GM23338 (cell line): ENCODE results near the gene FAXDC2. TPM values are rescaled to one million over a fixed set of nuclear protein-coding genes. Genes with fewer than 3 reads are reported as not detected.

ENCODE experiments used
- ATAC-seq: fragments of 200-7000 bp; cut with Tn5 transposase; 3 replicates; pipeline ENCODE4 v1.9.1; 2020
- DNase-seq: peaks from one replicate; pipeline ENCODE4 v3.0.0-alpha.2; 2015; ENCODE audit warnings: low spot score
- H2AFZ ChIP-seq: fragments of 200-600 bp; sonication (generic); 2 replicates; pipeline ENCODE4 v1.8.0; 2016; ENCODE audit warnings: antibody characterized with exemption, mild to moderate bottlenecking, moderate library complexity
- H3F3A ChIP-seq: fragments of 200-600 bp; sonication (generic); replicated peaks from 2 replicates; pipeline ENCODE4 v1.8.0; 2017; ENCODE audit warnings: antibody characterized with exemption, mixed run types, low read depth
- H3K27ac ChIP-seq: fragments of 200-600 bp; sonication (generic); 2 replicates; pipeline ENCODE4 v1.6.1; 2016; ENCODE audit warnings: low read depth
- H3K27me3 ChIP-seq: fragments of 200-600 bp; sonication (generic); 2 replicates; pipeline ENCODE4 v1.8.0; 2016; ENCODE audit warnings: mild to moderate bottlenecking, mixed run types, moderate library complexity; ENCODE audit not compliant: insufficient read depth
- H3K36me3 ChIP-seq: fragments of 200-600 bp; sonication (generic); 2 replicates; pipeline ENCODE4 v1.8.0; 2016; ENCODE audit warnings: mild to moderate bottlenecking; ENCODE audit not compliant: insufficient read depth
- H3K4me1 ChIP-seq: fragments of 200-600 bp; sonication (generic); 2 replicates; pipeline ENCODE4 v1.8.0; 2016; ENCODE audit warnings: mild to moderate bottlenecking, moderate library complexity; ENCODE audit not compliant: insufficient read depth
- H3K4me2 ChIP-seq: fragments of 200-600 bp; sonication (generic); 2 replicates; pipeline ENCODE4 v1.7.1; 2017; ENCODE audit warnings: mixed run types
- H3K4me3 ChIP-seq: fragments of 200-600 bp; sonication (generic); 2 replicates; pipeline ENCODE4 v1.6.1; 2016; ENCODE audit warnings: mixed run types
- H3K79me2 ChIP-seq: fragments of 200-600 bp; sonication (generic); replicated peaks from 2 replicates; pipeline ENCODE4 v1.8.0; 2017; ENCODE audit warnings: mild to moderate bottlenecking; ENCODE audit not compliant: insufficient read depth
- H3K9me2 ChIP-seq: fragments of 200-600 bp; sonication (generic); 2 replicates; pipeline ENCODE4 v1.8.0; 2017; ENCODE audit not compliant: insufficient read depth
- H4K20me1 ChIP-seq: fragments of 200-600 bp; sonication (generic); replicated peaks from 2 replicates; pipeline ENCODE4 v1.8.0; 2017; ENCODE audit warnings: mild to moderate bottlenecking; ENCODE audit not compliant: insufficient read depth
- H3K27ac Mint-ChIP-seq: 2 replicates; pipeline ENCODE4 v1.8.0; 2020; ENCODE audit warnings: inconsistent platforms, mild to moderate bottlenecking, moderate library complexity, mixed read lengths
- H3K27me3 Mint-ChIP-seq: 3 replicates; pipeline ENCODE4 v1.8.0; 2022; ENCODE audit warnings: low read depth, mild to moderate bottlenecking, moderate library complexity, mixed read lengths, inconsistent platforms; ENCODE audit not compliant: insufficient read depth, poor library complexity
- H3K36me3 Mint-ChIP-seq: 3 replicates; pipeline ENCODE4 v1.8.0; 2021; ENCODE audit warnings: low read depth, mild to moderate bottlenecking, inconsistent platforms, moderate library complexity, mixed read lengths
- H3K4me1 Mint-ChIP-seq: 3 replicates; pipeline ENCODE4 v1.8.0; 2020; ENCODE audit warnings: mild to moderate bottlenecking, inconsistent platforms, mixed read lengths
- H3K4me3 Mint-ChIP-seq: 3 replicates; pipeline ENCODE4 v1.8.0; 2021; ENCODE audit warnings: moderate library complexity, mild to moderate bottlenecking, inconsistent platforms, mixed read lengths
- H3K9me3 Mint-ChIP-seq: 3 replicates; pipeline ENCODE4 v1.8.0; 2020; ENCODE audit warnings: moderate library complexity, mild to moderate bottlenecking, inconsistent platforms, mixed read lengths
- ETS1 ChIP-seq: IDR thresholded peaks from 2 replicates; pipeline ENCODE4 v1.6.1; 2016; ENCODE audit warnings: antibody characterized with exemption
- EZH2 ChIP-seq: fragments of 200-600 bp; sonication (generic); IDR thresholded peaks from one replicate; pipeline ENCODE4 v1.8.0; 2017; ENCODE audit warnings: antibody characterized with exemption, mild to moderate bottlenecking, low read depth; ENCODE audit not compliant: unreplicated experiment
- EZH2phosphoT487 ChIP-seq: fragments of 200-600 bp; sonication (generic); IDR thresholded peaks from one replicate; pipeline ENCODE4 v1.8.1; 2018; ENCODE audit warnings: antibody characterized with exemption; ENCODE audit not compliant: unreplicated experiment
- POLR2AphosphoS5 ChIP-seq: IDR thresholded peaks from 2 replicates; pipeline ENCODE4 v1.6.1; 2016; ENCODE audit warnings: antibody characterized with exemption, low read depth
- REST ChIP-seq: IDR thresholded peaks from one replicate; pipeline ENCODE4 v1.6.1; 2018; ENCODE audit warnings: antibody characterized with exemption; ENCODE audit not compliant: unreplicated experiment
- STAT1 ChIP-seq: IDR thresholded peaks from one replicate; pipeline ENCODE4 v1.6.1; 2016; ENCODE audit warnings: antibody characterized with exemption; ENCODE audit not compliant: unreplicated experiment
- ZNF331 ChIP-seq: fragments of 250-450 bp; sonication (Bioruptor Pico); IDR thresholded peaks from 2 replicates; pipeline ENCODE4 v1.5.0; 2020; ENCODE audit warnings: low read depth, mild to moderate bottlenecking, moderate library complexity
- ZNF462 ChIP-seq: fragments of 250-450 bp; sonication (Bioruptor Pico); IDR thresholded peaks from 2 replicates; pipeline ENCODE4 v1.5.0; 2020; ENCODE audit warnings: mild to moderate bottlenecking, moderate library complexity
- polyA plus RNA-seq: library from polyadenylated mRNA; unstranded; fragments of >200 nt; fragmentation: Nextera tagmentation; extraction: Ambion mirVana; gene quantifications from 2 replicates; pipeline ENCODE4 v1.2.1, GENCODE V29; 2016
- total RNA-seq: library from RNA; depleted of rRNA; stranded (reverse); fragments of >200 nt; shearing (Covaris generic); gene quantifications from 2 replicates; pipeline ENCODE4 v1.2.3, GENCODE V29; 2014

The FAXDC2 gene
- total and polyA plus RNA-seq, 2 experiments from 2014 or later, result 4.0 to 4.6 TPM

- Histone ChIP-seq H3K4me3 (no peak overlapping the region), H3K79me2 (peaks cover 68% of the 10 kb centered on the region), H2AFZ (no peak overlapping the region), H3K4me1 (no peaks in the 10 kb centered on the region), H3K27me3 (no peaks in the 10 kb centered on the region), H3K27ac (no peak overlapping the region), H3K36me3 (peaks cover 99% of the 10 kb centered on the region), H3K9me2 (no peaks in the 10 kb centered on the region), H4K20me1 (peaks cover 48% of the 10 kb centered on the region), H3F3A (peaks cover 58% of the 10 kb centered on the region), H3K4me2 (no peak overlapping the region)
- DNase-seq (no peak), ATAC-seq (no peak)
- H3K36me3 Mint-ChIP-seq, result peaks cover 97% of the 10 kb centered on the region
- no peaks in the 10 kb centered on the region for H3K9me3 Mint-ChIP-seq
- H3K4me3 Mint-ChIP-seq, result no peak overlapping the region
- no peaks in the 10 kb centered on the region for H3K4me1 Mint-ChIP-seq
- peaks cover 4% of the 10 kb centered on the region for H3K27me3 Mint-ChIP-seq
- no peak overlapping the region for H3K27ac Mint-ChIP-seq
- TF ChIP-seq EZH2 (no peak), EZH2phosphoT487 (no peak)
These were observed 48.4 kb downstream of the FAXDC2 start for GRCh38 chr5:154802050-154802449.

DNA sequence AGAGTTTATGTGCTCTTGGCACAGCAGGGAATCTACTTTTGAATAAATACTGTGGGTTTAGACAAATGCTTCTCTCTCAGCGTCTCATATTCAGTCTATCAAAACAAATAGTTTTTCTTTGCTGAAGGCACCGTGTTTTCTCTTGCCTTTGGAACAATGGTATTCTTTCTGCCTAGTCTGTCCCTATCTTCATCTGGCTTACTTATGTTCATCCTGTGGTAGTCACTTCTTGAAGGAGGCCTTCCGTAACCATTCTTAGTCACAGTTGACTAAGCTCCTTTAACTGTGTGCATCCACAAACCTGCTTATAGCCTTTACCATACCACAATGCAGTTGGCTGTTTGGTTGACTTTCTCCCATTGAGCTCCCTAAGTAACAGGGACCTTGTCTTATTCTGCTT lies 49.3 kb downstream of the FAXDC2 start:
- Histone ChIP-seq H3K79me2 (peaks cover 77% of the 10 kb centered on the region), H3K36me3 (peaks cover 99% of the 10 kb centered on the region), H2AFZ (no peak overlapping the region), H3K9me2 (no peaks in the 10 kb centered on the region), H3K4me2 (no peak overlapping the region), H3K27ac (no peak overlapping the region), H3K4me1 (no peaks in the 10 kb centered on the region), H4K20me1 (peaks cover 55% of the 10 kb centered on the region), H3F3A (peaks cover 58% of the 10 kb centered on the region), H3K4me3 (no peak overlapping the region), H3K27me3 (no peaks in the 10 kb centered on the region)
- H3K36me3 Mint-ChIP-seq, result peaks cover 97% of the 10 kb centered on the region
- H3K4me1 Mint-ChIP-seq, result no peaks in the 10 kb centered on the region
- H3K4me3 Mint-ChIP-seq, result no peak overlapping the region
- no peak for DNase-seq
- no peaks in the 10 kb centered on the region for H3K9me3 Mint-ChIP-seq
- ATAC-seq, result no peak
- H3K27ac Mint-ChIP-seq, result no peak overlapping the region
- H3K27me3 Mint-ChIP-seq, result peaks cover 4% of the 10 kb centered on the region
- TF ChIP-seq ZNF462 (CRISPR knock-in tag), result no peak
- no peak for TF ChIP-seq ZNF331
- no peak for TF ChIP-seq POLR2AphosphoS5
- no peak for TF ChIP-seq ETS1
- no peak for TF ChIP-seq REST
- no peak for TF ChIP-seq STAT1
